Aortic smooth muscle cell (primary cell): Measurements from ENCODE around the gene TMEM97. TPM values are rescaled to one million over a fixed set of nuclear protein-coding genes. Genes with fewer than 3 reads are reported as not detected.

Source experiments
- total RNA-seq: library from RNA; depleted of rRNA; stranded (reverse); fragments of >200 nt; gene quantifications from 2 replicates; pipeline ENCODE4 v1.2.3, GENCODE V29; 2014

TMEM97 gene
- 6.2 and 12.4 TPM in 2 replicates for total RNA-seq

GRCh38 chr17:28318759-28319597, at the start of gene TMEM97:
Gene TMEM97 (plus strand): TSS chr17:28319200. CDS start chr17:28319240, 40 bp downstream.

GRCh38 chr17:28335201-28335958, 16.4 kb downstream of the TMEM97 start, which contains the start of the genes IFT20 and TNFAIP1:
Gene IFT20 (minus strand): TSS chr17:28335472. CDS start chr17:28331985, 3,487 bp downstream.
Gene TNFAIP1 (plus strand): TSS chr17:28335761. CDS start chr17:28339522, 3,761 bp downstream.

DNA sequence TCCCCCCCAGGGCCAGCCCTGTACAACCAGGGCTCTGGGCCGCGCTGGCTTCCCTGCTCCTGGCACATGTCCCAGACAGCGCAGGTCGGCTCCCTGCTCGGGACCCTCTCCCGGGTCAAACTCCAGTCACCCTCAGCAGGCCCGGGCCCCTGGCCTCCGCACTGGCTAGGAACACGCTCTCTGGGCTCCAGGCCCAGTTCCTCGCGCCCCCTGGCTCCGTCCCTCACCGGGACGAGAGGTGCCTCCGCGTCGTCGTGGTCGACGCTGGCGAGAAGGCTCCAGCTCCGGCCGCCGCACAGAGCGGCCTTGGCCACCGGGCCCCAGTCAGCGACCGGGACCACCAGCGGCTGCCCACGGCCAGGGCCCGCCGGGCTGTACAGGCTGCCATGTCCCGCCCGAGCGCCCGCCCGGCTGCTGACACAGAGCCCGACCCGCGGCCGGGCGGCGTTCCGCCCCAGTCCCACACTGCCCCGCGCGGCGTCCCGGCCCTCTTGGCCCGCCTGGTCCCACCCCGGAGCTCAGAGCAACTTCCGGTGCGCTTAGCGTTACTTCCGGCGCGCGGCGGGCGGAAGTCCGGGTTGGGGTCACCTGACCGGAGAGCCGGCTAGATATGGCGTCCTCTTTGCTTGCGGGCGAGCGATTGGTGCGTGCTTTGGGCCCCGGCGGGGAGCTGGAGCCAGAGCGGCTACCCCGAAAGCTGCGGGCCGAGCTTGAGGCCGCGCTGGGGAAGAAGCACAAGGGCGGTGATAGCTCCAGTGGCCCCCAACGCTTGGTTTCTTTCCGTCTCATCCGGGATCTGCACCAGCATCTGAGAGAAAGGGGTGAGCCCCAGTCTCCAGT, 38.3 kb downstream of the TMEM97 start, which contains the start of gene POLDIP2:
POLDIP2 (minus strand) TSS at position 467 of the 840 bp plus-strand sequence; CDS start at position 388, 79 bp downstream.

GRCh38 chr17:28364665-28365363, 45.8 kb downstream of the TMEM97 start, which contains the start of gene SEBOX:
Gene SEBOX (minus strand): TSS chr17:28365199. CDS start chr17:28365151, 48 bp downstream.

GRCh38 chr17:28370035-28370743, 51.2 kb downstream of the TMEM97 start, which contains the start of gene VTN:
Gene VTN (minus strand): TSS chr17:28370307. CDS start chr17:28370203, 104 bp downstream.

GRCh38 chr17:28371245-28372202, 52.5 kb downstream of the TMEM97 start, which contains the start of gene SARM1:
Gene SARM1 (plus strand): TSS chr17:28371694. CDS start chr17:28372033, 339 bp downstream.

Other genes starting within 250 kb of the TMEM97 start
- gene IFT20, start 16.3 kb downstream of the TMEM97 start, total RNA-seq: 53.0 and 58.7 TPM in 2 replicates
- gene TNFAIP1, start 16.6 kb downstream of the TMEM97 start, total RNA-seq: 28.9 and 38.4 TPM in 2 replicates
- 60.7 and 67.1 TPM in 2 replicates for gene POLDIP2, start 38.3 kb downstream of the TMEM97 start, total RNA-seq
- gene SEBOX, start 46.0 kb downstream of the TMEM97 start, total RNA-seq: not detected in 2 replicates
- gene VTN, start 51.1 kb downstream of the TMEM97 start, total RNA-seq: 0.12 and 0.53 TPM in 2 replicates
- 6.0 and 6.5 TPM in 2 replicates for gene SARM1, start 52.5 kb downstream of the TMEM97 start, total RNA-seq
- 7.5 and 7.8 TPM in 2 replicates for gene SLC46A1, start 87.0 kb downstream of the TMEM97 start, total RNA-seq
- not detected in 2 replicates for gene SLC13A2, start 154.4 kb downstream of the TMEM97 start, total RNA-seq
- gene FOXN1, start 187.1 kb downstream of the TMEM97 start, total RNA-seq: not detected in 2 replicates
- 19.2 and 19.9 TPM in 2 replicates for gene UNC119, start 233.4 kb downstream of the TMEM97 start, total RNA-seq